ENCODE data around the gene SLC29A3. TPM values are rescaled to one million over a fixed set of nuclear protein-coding genes. Genes with fewer than 3 reads are reported as not detected.

Gene SLC29A3
- total RNA-seq, 1 experiment from 2014 or later, result 3.4 TPM

DNA sequence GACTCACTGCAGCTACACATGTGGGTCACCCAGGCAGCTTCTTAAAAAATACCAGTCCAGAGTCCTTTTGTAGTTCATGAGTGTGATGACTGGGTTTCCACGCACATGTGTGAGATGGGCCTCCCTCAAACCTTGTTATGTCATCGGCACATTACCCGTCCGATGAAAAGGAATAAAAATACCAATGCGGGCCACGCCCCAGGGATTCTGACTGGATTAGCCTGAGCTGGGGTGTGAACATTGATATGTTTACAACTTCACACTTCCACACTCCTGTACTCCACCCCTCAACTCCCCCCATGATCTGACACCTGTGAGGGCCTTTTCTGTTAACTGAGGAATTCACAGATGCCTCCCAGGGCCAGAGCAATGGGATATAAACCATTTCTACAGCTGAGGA is 6.2 kb downstream of the SLC29A3 start:
- H3K27me3 ChIP-seq (ENCODE audit: low read length), result no peaks in the 10 kb centered on the region
- H3K9ac ChIP-seq (ENCODE audit: low read length), result no peak overlapping the region
- no peaks in the 10 kb centered on the region for H3K9me2 ChIP-seq (replicated peaks; ENCODE audit: insufficient read depth, low read length)
- no peak overlapping the region for H3K27ac ChIP-seq (ENCODE audit: low read length)
- no peaks in the 10 kb centered on the region for H3K36me3 ChIP-seq (ENCODE audit: insufficient read depth, low read length)
- no peak overlapping the region for H2AFZ ChIP-seq (ENCODE audit: low read length)
- no peaks in the 10 kb centered on the region for H3K9me3 ChIP-seq (ENCODE audit: low read length)
- no peak for DNase-seq
- H3K4me1 ChIP-seq (ENCODE audit: low read length), result peaks cover 2% of the 10 kb centered on the region; the same call in 1 of the 2 replicates
- H3K79me2 ChIP-seq (ENCODE audit: low read length), result no peaks in the 10 kb centered on the region
- H3K4me3 ChIP-seq (ENCODE audit: low read length), result no peak overlapping the region
- H3K4me2 ChIP-seq (ENCODE audit: low read depth, low read length, poor library complexity, severe bottlenecking), result no peak overlapping the region
- no peaks in the 10 kb centered on the region for H4K20me1 ChIP-seq (ENCODE audit: insufficient read depth, low read depth, low read length)

DNA sequence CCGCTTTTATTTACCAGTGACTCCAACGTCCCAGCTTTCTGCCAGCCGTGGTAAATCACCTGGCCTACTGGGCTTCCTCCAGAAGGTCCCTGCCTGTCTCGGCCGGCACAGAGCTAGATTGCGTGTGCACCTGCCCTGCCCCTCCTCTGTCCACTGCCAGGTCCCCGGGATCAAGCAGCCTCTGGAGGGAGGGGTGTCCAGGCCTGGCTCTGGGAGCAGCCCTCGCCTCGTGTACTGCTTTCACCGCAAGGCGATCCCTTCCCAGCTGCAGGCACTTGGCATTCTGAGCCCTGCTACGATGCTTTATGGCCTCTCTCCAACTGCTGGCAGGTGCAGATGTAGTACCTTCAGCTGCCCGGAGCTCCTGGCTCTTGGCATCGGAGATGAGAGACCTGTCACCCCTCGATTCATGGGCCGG is 7.4 kb downstream of the SLC29A3 start:
- no peak overlapping the region for H3K4me2 ChIP-seq (ENCODE audit: low read depth, low read length, poor library complexity, severe bottlenecking)
- no peaks in the 10 kb centered on the region for H3K9me2 ChIP-seq (replicated peaks; ENCODE audit: insufficient read depth, low read length)
- H3K27ac ChIP-seq (ENCODE audit: low read length), result no peak overlapping the region
- H3K36me3 ChIP-seq (ENCODE audit: insufficient read depth, low read length), result no peaks in the 10 kb centered on the region
- no peak overlapping the region for H3K4me3 ChIP-seq (ENCODE audit: low read length)
- H3K27me3 ChIP-seq (ENCODE audit: low read length), result no peaks in the 10 kb centered on the region
- no peaks in the 10 kb centered on the region for H3K79me2 ChIP-seq (ENCODE audit: low read length)
- no peak overlapping the region for H3K9ac ChIP-seq (ENCODE audit: low read length)
- DNase-seq, result no peak
- H4K20me1 ChIP-seq (ENCODE audit: insufficient read depth, low read depth, low read length), result no peaks in the 10 kb centered on the region
- H3K9me3 ChIP-seq (ENCODE audit: low read length), result no peaks in the 10 kb centered on the region
- H3K4me1 ChIP-seq (ENCODE audit: low read length), result no peaks in the 10 kb centered on the region
- no peak overlapping the region for H2AFZ ChIP-seq (ENCODE audit: low read length)

DNA sequence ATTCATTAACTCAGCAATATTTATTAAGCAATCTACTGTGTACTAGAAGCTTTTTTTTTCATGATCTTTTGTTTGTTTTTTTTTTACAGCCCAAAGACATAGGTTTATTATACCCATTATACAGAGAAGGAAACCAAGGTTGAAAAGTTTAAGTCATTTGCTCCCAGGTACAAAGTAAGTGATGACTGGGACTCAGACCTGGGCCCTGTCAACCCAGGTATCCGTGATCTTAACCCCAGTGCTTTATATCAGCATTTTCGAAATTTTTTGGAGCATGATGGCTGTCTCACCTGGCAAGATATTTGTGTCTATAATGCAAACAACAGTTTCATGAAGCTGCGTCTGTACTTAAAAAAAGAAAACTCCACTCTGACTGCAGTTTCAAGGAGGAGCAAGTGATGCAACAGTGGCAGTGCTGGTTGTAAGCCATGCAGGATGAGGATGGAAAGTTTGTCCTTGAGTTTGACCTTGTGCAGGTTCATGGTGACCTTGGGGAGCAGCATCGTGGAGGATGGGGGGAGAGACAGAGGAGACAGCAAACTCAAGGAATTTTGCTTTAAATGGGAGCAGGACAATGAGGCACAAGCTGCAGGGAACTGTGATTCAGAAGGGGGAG is 11.8 kb downstream of the SLC29A3 start:
- Histone ChIP-seq H3K27me3 (ENCODE audit: low read length) (no peaks in the 10 kb centered on the region), H3K9me3 (ENCODE audit: low read length) (no peaks in the 10 kb centered on the region), H3K36me3 (ENCODE audit: insufficient read depth, low read length) (no peaks in the 10 kb centered on the region), H3K9me2 (replicated peaks; ENCODE audit: insufficient read depth, low read length) (no peaks in the 10 kb centered on the region), H3K27ac (ENCODE audit: low read length) (no peak overlapping the region), H3K9ac (ENCODE audit: low read length) (no peak overlapping the region), H3K79me2 (ENCODE audit: low read length) (no peaks in the 10 kb centered on the region), H3K4me2 (ENCODE audit: low read depth, low read length, poor library complexity, severe bottlenecking) (no peak overlapping the region), H2AFZ (ENCODE audit: low read length) (no peak overlapping the region), H3K4me3 (ENCODE audit: low read length) (no peak overlapping the region), H4K20me1 (ENCODE audit: insufficient read depth, low read depth, low read length) (no peaks in the 10 kb centered on the region), H3K4me1 (ENCODE audit: low read length) (peaks cover 2% of the 10 kb centered on the region)
- DNase-seq, result no peak

DNA sequence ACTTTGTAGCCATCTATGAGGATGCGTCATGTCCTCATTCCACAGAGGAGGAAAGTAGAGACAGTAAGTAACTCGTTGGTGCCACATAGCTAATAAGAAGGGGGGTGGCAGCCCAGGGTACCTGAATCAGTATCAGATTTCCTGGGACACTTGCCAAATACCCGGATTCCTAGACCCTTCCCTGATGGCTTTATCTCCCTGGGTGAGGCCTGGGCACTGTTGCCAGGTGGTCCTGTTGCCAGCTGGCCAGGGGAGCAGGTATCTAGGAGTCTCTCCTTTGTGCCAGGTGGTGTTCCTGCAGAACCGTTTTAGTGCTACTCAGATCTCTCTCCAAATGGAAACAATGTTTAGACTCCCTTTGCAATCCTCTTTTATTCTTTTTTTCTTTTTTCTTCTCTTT is 12.7 kb downstream of the SLC29A3 start:
- H2AFZ ChIP-seq (ENCODE audit: low read length), result no peak overlapping the region
- no peak overlapping the region for H3K9ac ChIP-seq (ENCODE audit: low read length)
- no peak overlapping the region for H3K4me2 ChIP-seq (ENCODE audit: low read depth, low read length, poor library complexity, severe bottlenecking)
- H4K20me1 ChIP-seq (ENCODE audit: insufficient read depth, low read depth, low read length), result no peaks in the 10 kb centered on the region
- H3K27me3 ChIP-seq (ENCODE audit: low read length), result no peaks in the 10 kb centered on the region
- H3K9me2 ChIP-seq (replicated peaks; ENCODE audit: insufficient read depth, low read length), result no peaks in the 10 kb centered on the region
- H3K36me3 ChIP-seq (ENCODE audit: insufficient read depth, low read length), result no peaks in the 10 kb centered on the region
- no peak for DNase-seq
- H3K4me1 ChIP-seq (ENCODE audit: low read length), result peaks cover 2% of the 10 kb centered on the region
- no peak overlapping the region for H3K27ac ChIP-seq (ENCODE audit: low read length)
- H3K9me3 ChIP-seq (ENCODE audit: low read length), result no peaks in the 10 kb centered on the region
- no peaks in the 10 kb centered on the region for H3K79me2 ChIP-seq (ENCODE audit: low read length)
- no peak overlapping the region for H3K4me3 ChIP-seq (ENCODE audit: low read length)

DNA sequence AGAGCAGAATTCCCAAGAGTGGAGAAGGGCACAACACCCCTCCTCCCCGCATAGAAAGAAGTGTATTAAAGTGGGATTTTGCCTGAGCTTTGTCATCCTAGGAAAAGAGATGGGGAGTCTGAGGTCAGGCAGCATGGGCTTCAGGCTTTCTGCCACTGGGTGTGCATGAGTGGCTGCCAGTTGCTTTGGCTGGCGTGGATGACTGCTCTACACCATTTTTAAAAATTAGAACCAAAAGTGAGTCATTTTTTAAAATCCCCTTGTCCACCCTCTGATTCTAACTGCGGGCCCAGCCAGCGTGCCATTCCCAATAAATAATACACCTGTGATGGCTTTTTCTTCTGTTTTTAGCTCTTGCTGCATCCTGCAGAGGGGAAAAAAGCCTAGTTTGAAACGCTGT is 13.4 kb downstream of the SLC29A3 start:
- Histone ChIP-seq H3K4me2 (ENCODE audit: low read depth, low read length, poor library complexity, severe bottlenecking) (no peak overlapping the region), H3K9me2 (replicated peaks; ENCODE audit: insufficient read depth, low read length) (no peaks in the 10 kb centered on the region), H2AFZ (ENCODE audit: low read length) (no peak overlapping the region), H3K27me3 (ENCODE audit: low read length) (no peaks in the 10 kb centered on the region), H3K9me3 (ENCODE audit: low read length) (no peaks in the 10 kb centered on the region), H3K4me1 (ENCODE audit: low read length) (peaks cover 2% of the 10 kb centered on the region), H3K79me2 (ENCODE audit: low read length) (no peaks in the 10 kb centered on the region), H3K4me3 (ENCODE audit: low read length) (no peak overlapping the region), H3K27ac (ENCODE audit: low read length) (no peak overlapping the region), H3K36me3 (ENCODE audit: insufficient read depth, low read length) (no peaks in the 10 kb centered on the region), H3K9ac (ENCODE audit: low read length) (no peak overlapping the region), H4K20me1 (ENCODE audit: insufficient read depth, low read depth, low read length) (no peaks in the 10 kb centered on the region)
- DNase-seq, result no peak

DNA sequence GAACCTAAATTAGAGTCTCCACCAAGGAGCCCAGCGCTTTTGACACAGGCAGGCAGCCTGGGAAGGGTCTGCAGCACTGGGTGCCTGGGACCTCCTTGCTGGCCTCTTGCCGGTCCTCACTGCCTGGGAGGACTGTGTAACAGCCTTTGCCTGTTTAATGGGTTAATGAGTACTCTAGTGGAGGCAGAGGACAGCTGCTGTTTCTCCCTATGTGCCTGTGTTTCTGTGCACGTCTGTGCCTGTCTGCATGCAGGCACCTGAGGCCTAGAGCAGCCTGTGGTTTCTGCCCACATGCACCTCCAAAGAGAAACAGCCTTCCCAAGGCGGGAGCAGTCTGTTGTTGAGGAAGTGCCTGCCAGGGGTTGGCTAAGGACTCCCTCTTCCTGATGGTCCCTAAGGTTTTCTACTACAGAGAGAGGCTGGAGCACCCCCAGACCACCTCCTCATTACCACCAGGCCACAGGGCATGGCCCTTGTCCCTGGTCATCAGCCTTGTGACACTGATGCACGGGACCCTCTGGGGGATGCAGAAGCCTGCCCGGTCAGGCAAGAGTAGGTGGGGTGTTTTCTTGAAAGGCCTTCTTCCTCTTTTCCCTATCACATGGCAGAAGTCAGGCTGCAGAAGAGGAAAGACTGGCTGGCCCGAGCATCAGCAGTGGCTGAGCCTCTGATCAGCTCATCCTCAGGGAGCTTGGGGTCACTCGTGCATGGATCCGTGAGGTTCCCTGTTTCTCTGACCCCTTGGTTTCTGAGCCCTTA is 14.2 kb downstream of the SLC29A3 start:
- H3K27ac ChIP-seq (ENCODE audit: low read length), result no peak overlapping the region
- peaks cover 2% of the 10 kb centered on the region for H3K4me1 ChIP-seq (ENCODE audit: low read length)
- DNase-seq, result no peak
- H3K4me3 ChIP-seq (ENCODE audit: low read length), result no peak overlapping the region
- no peaks in the 10 kb centered on the region for H4K20me1 ChIP-seq (ENCODE audit: insufficient read depth, low read depth, low read length)
- no peaks in the 10 kb centered on the region for H3K9me2 ChIP-seq (replicated peaks; ENCODE audit: insufficient read depth, low read length)
- no peak overlapping the region for H3K9ac ChIP-seq (ENCODE audit: low read length)
- H3K4me2 ChIP-seq (ENCODE audit: low read depth, low read length, poor library complexity, severe bottlenecking), result no peak overlapping the region
- H2AFZ ChIP-seq (ENCODE audit: low read length), result no peak overlapping the region
- no peaks in the 10 kb centered on the region for H3K36me3 ChIP-seq (ENCODE audit: insufficient read depth, low read length)
- H3K79me2 ChIP-seq (ENCODE audit: low read length), result no peaks in the 10 kb centered on the region
- H3K9me3 ChIP-seq (ENCODE audit: low read length), result no peaks in the 10 kb centered on the region
- H3K27me3 ChIP-seq (ENCODE audit: low read length), result no peaks in the 10 kb centered on the region

DNA sequence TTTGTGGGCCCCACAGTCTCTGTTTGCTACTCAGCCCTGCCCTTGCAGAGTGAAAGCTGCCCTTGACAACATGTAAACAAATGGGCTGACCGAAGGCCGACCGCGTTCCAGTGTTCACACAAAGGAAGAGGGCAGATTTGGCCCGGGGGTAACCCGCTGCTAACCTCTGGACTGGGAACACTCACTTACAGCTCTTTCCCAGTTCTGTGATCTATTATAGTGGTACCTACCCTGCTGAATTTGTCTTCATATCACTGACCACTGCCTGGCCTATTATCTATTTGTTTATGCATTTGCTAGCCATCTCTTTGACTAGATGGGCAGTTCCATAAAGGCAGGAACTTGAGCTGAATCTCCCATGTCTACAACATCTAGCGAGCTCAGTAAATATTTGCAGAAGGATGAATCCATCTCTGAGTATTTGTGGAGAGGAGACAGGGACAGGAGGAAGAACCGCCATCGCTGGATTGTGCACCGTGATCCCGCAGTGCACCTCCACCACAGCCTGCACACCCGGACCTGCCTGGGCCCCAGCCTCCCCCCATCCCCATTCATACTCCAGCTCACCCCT is 15.2 kb downstream of the SLC29A3 start:
- peaks cover 2% of the 10 kb centered on the region for H3K4me1 ChIP-seq (ENCODE audit: low read length)
- H3K9me3 ChIP-seq (ENCODE audit: low read length), result no peaks in the 10 kb centered on the region
- no peak overlapping the region for H3K4me2 ChIP-seq (ENCODE audit: low read depth, low read length, poor library complexity, severe bottlenecking)
- no peaks in the 10 kb centered on the region for H3K79me2 ChIP-seq (ENCODE audit: low read length)
- H3K27me3 ChIP-seq (ENCODE audit: low read length), result no peaks in the 10 kb centered on the region
- H4K20me1 ChIP-seq (ENCODE audit: insufficient read depth, low read depth, low read length), result no peaks in the 10 kb centered on the region
- H3K27ac ChIP-seq (ENCODE audit: low read length), result no peak overlapping the region
- no peak for DNase-seq
- no peaks in the 10 kb centered on the region for H3K9me2 ChIP-seq (replicated peaks; ENCODE audit: insufficient read depth, low read length)
- no peak overlapping the region for H2AFZ ChIP-seq (ENCODE audit: low read length)
- no peak overlapping the region for H3K4me3 ChIP-seq (ENCODE audit: low read length)
- no peaks in the 10 kb centered on the region for H3K36me3 ChIP-seq (ENCODE audit: insufficient read depth, low read length)
- H3K9ac ChIP-seq (ENCODE audit: low read length), result no peak overlapping the region

DNA sequence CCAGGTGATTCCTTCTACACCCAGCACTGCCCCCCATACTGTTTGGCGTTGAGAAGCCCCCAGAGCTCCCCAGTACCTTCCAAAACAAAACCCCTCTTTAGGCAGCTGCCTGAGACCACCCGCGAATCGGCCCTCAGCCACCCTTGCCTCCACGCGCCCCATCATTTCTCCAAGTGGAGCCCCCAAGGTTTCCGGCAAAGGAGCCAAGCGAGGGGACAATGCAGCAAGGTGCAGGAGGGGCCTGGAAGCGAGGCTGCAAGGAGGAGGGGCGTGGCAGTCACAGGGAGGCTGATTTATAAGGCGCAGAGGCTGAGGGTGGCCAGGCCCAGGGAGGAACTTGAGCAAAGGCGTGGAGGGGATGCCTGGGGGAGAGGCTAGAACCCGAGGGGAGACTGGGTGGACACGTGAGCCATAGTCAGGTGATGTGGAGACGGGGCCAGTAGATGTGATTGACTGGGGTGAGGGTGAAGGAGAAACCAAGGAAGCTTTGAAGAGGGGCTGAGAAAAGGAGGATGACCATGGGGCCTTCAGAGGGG is 16.2 kb downstream of the SLC29A3 start:
- H3K9me2 ChIP-seq (replicated peaks; ENCODE audit: insufficient read depth, low read length), result no peaks in the 10 kb centered on the region
- no peaks in the 10 kb centered on the region for H3K36me3 ChIP-seq (ENCODE audit: insufficient read depth, low read length)
- H3K79me2 ChIP-seq (ENCODE audit: low read length), result no peaks in the 10 kb centered on the region
- H2AFZ ChIP-seq (ENCODE audit: low read length), result no peak overlapping the region
- H4K20me1 ChIP-seq (ENCODE audit: insufficient read depth, low read depth, low read length), result no peaks in the 10 kb centered on the region
- H3K27ac ChIP-seq (ENCODE audit: low read length), result no peak overlapping the region
- H3K9ac ChIP-seq (ENCODE audit: low read length), result no peak overlapping the region
- H3K4me2 ChIP-seq (ENCODE audit: low read depth, low read length, poor library complexity, severe bottlenecking), result no peak overlapping the region
- H3K27me3 ChIP-seq (ENCODE audit: low read length), result no peaks in the 10 kb centered on the region
- no peak for DNase-seq
- peaks cover 2% of the 10 kb centered on the region for H3K4me1 ChIP-seq (ENCODE audit: low read length)
- no peak overlapping the region for H3K4me3 ChIP-seq (ENCODE audit: low read length)
- no peaks in the 10 kb centered on the region for H3K9me3 ChIP-seq (ENCODE audit: low read length)
